SJSA1 (cell line): Measurements from ENCODE around the gene ESYT3. TPM values are rescaled to one million over a fixed set of nuclear protein-coding genes. Genes with fewer than 3 reads are reported as not detected.
"Not testable (repeated sequence)": the region's sequence is repeated elsewhere in the genome, so short reads cannot be mapped to it uniquely, and the experiment has no call there.

Source experiments
- DNase-seq, 2 experiments: peaks; one replicate each; pipeline ENCODE4 v3.0.0-alpha.2; 2015 to 2020; ENCODE audit warnings: low spot score in 2 of 2, low read depth in 1 of 2
- H3K27ac ChIP-seq: fragments of 250-450 bp; sonication (Bioruptor Pico); 2 replicates; pipeline ENCODE4 v1.5.1; 2020; ENCODE audit warnings: mild to moderate bottlenecking, moderate library complexity
- H3K27me3 ChIP-seq: fragments of 250-450 bp; sonication (Bioruptor Pico); replicated peaks from 2 replicates; pipeline ENCODE4 v1.5.1; 2020; ENCODE audit warnings: mild to moderate bottlenecking, moderate library complexity
- H3K36me3 ChIP-seq: fragments of 250-450 bp; sonication (Bioruptor Pico); 2 replicates; pipeline ENCODE4 v1.5.1; 2020; ENCODE audit warnings: mild to moderate bottlenecking
- H3K4me1 ChIP-seq: fragments of 250-450 bp; sonication (Bioruptor Pico); replicated peaks from 2 replicates; pipeline ENCODE4 v1.6.1; 2021; ENCODE audit warnings: mild to moderate bottlenecking
- H3K4me3 ChIP-seq: fragments of 250-450 bp; sonication (Bioruptor Pico); 2 replicates; pipeline ENCODE4 v1.5.1; 2020; ENCODE audit warnings: mild to moderate bottlenecking
- H3K9me3 ChIP-seq: fragments of 250-450 bp; sonication (Bioruptor Pico); replicated peaks from 2 replicates; pipeline ENCODE4 v1.5.1; 2020; ENCODE audit warnings: mild to moderate bottlenecking
- total RNA-seq: library from RNA; depleted of rRNA; stranded (reverse); fragments of >200 nt; shearing (Covaris generic); gene quantifications from 2 replicates; pipeline ENCODE4 v1.2.3, GENCODE V29; 2014

Gene ESYT3
- total RNA-seq, 1 experiment from 2014 or later, result 0.76 TPM

DNA sequence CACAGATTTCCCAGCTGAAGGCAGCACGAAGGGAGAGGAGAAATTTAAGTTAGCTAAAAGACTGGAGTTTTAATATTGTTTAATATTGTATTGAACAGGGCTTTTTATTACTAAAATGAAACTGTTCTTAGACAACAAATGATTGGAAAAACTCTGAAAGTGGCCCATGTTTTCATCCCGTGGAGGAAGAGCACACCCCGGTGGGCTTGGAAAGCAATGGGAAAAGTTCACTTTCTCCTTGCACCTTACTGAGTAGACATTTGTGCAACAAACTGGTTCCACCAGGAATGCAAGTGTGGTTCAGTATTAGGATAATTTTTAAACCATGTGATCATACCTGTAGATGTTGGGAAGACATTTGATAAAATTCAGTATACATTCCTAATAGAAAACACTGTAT lies 8.2 kb upstream of the ESYT3 start:
- Histone ChIP-seq H3K27me3 (no peaks in the 10 kb centered on the region), H3K36me3 (no peaks in the 10 kb centered on the region), H3K9me3 (no peaks in the 10 kb centered on the region), H3K4me3 (no peak overlapping the region), H3K4me1 (peaks cover 10% of the 10 kb centered on the region), H3K27ac (no peak overlapping the region)
- no peak for DNase-seq

DNA sequence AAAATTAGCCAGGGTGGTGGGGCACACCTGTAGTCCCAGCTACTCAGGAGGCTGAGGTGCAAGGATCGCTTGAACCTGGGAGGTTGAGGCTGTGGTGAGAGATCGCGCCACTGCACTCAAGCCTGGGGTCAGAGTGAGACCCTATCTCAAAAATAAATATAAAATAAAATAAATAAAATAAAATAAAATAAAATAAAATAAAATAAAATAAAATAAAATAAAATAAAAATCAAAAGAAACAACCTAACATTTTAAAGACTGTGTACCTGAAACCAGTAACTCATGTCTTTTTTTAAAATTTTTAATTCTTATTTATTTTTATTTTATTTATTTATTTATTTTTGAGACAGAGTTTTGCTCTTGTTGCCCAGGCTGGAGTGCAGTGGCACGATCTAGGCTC lies 7.7 kb upstream of the ESYT3 start:
- H3K4me1 ChIP-seq, H3K27me3 ChIP-seq, H3K9me3 ChIP-seq, DNase-seq, H3K27ac ChIP-seq, H3K36me3 ChIP-seq, H3K4me3 ChIP-seq: not testable (repeated sequence)

- Histone ChIP-seq H3K27me3 (peaks cover 3% of the 10 kb centered on the region; the same call in 1 of the 2 replicates), H3K27ac (no peak overlapping the region), H3K4me1 (peaks cover 6% of the 10 kb centered on the region), H3K36me3 (no peaks in the 10 kb centered on the region), H3K9me3 (peaks cover 3% of the 10 kb centered on the region; the same call in 1 of the 2 replicates), H3K4me3 (no peak overlapping the region)
- no peak for DNase-seq
Observed at GRCh38 chr3:138429665-138430064, 4.8 kb upstream of the ESYT3 start.

DNA sequence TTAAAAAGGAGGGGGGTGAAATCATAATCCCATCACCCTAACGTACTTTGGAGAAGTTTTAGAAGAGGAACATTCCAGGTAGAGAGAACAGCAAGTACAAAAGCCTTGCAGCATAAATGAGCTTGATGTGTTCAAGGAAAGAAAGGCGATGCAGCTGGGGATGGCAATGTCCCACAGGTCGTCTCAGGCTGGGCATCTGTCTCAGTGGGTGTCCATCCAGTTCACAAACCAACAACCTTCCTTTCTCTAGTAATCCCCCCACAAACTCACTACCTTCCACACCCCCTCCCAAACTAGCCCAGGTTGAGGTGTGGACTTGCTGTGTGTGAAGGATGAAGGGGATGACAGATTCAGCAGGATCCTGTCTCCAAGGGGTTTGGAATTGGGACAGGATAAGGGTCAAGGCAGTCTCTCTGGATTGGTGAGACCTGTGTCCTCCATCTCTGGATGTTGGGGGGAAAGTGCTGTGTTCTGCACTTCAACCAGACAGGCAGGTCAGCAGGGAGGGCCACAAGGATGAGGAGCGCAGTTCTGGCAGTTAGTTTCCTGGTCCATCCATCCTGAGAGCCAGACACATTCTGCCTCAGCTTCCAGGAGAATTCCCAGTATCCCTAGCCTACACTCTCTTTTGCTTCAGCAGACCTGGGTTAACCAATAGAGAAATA lies 1.7 kb upstream of the ESYT3 start:
- Histone ChIP-seq H3K9me3 (peaks cover 3% of the 10 kb centered on the region; the same call in 1 of the 2 replicates), H3K27me3 (peaks cover 10% of the 10 kb centered on the region; the same call in 1 of the 2 replicates), H3K4me3 (no peak overlapping the region), H3K27ac (no peak overlapping the region), H3K36me3 (no peaks in the 10 kb centered on the region), H3K4me1 (peaks cover 14% of the 10 kb centered on the region)
- DNase-seq, result no peak

- Histone ChIP-seq H3K27ac (no peak overlapping the region), H3K27me3 (peaks cover 10% of the 10 kb centered on the region; the same call in 1 of the 2 replicates), H3K4me3 (no peak overlapping the region), H3K9me3 (peaks cover 3% of the 10 kb centered on the region; the same call in 1 of the 2 replicates), H3K4me1 (peaks cover 21% of the 10 kb centered on the region), H3K36me3 (no peaks in the 10 kb centered on the region)
- no peak for DNase-seq
Observed at GRCh38 chr3:138433892-138434275, 532 bp upstream of the ESYT3 start.

DNA sequence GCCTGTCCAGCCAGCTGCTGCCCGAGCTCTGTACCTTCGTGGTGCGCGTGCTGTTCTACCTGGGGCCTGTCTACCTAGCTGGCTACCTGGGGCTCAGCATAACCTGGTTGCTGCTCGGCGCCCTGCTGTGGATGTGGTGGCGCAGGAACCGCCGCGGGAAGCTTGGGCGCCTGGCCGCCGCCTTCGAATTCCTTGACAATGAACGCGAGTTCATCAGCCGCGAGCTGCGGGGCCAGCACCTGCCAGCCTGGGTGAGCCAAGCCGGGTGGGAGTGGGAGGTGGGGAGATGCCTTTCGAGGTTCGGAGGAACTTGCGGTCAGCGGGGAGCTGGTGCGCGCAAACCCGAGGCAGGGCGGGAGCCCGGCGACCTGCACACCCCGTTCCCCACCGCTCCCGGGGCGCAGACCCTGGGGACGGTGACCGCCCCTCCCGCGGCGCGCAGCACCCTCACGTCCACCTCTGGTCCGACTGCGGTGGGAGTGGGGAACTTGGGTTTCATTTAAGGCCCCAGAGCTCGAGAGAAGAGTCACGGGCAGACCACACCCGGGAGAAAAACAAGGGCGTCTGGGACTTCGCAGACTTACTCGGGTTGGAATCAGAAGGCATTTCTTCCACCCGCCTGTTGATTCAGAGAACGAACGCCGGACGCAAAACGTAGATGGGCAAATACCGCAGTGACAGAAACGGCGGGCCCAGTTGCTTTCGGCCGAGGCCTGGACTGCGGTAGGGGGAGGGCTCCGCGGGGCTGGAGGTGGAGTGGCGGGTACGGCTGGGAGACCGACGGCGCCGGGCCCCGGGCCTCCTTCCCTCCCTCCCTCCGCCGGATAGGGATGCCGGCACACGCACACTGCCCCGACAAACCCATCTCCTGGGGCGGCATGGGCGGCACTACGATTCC lies 708 bp downstream of the ESYT3 start:
- peaks cover 10% of the 10 kb centered on the region; the same call in 1 of the 2 replicates for H3K27me3 ChIP-seq
- H3K9me3 ChIP-seq, result peaks cover 3% of the 10 kb centered on the region; the same call in 1 of the 2 replicates
- H3K36me3 ChIP-seq, result no peaks in the 10 kb centered on the region

DNA sequence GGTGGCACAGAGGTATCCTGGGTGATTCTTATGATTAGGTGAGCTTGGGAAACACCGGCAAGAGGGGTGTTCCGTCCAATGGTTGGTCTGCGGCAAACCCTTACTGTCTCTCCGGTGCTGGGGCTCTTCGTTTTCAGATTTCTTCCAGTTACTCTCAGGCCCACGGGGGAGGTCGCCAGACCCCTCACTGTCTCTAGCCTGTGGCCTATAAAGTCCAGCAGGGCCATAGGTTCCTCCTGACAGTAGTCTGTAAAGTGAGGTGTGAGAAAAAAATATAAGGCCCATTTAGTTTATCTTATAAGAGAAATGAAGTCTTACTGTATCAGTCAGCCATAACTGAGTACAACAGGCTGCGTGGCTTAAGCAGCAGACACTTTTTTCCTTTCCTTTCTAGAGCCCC lies 1.4 kb downstream of the ESYT3 start:
- no peaks in the 10 kb centered on the region for H3K36me3 ChIP-seq
- H3K4me1 ChIP-seq, result peaks cover 41% of the 10 kb centered on the region
- no peak overlapping the region for H3K4me3 ChIP-seq
- peaks cover 10% of the 10 kb centered on the region; the same call in 1 of the 2 replicates for H3K27me3 ChIP-seq
- H3K27ac ChIP-seq, result no peak overlapping the region
- no peak for DNase-seq
- peaks cover 3% of the 10 kb centered on the region; the same call in 1 of the 2 replicates for H3K9me3 ChIP-seq

More for the DNA sequence above, 708 bp downstream of the ESYT3 start:
- no peak for DNase-seq
- Histone ChIP-seq H3K27ac (no peak overlapping the region), H3K4me1 (peaks cover 34% of the 10 kb centered on the region), H3K4me3 (peak overlapping the region; percentile 30)

DNA sequence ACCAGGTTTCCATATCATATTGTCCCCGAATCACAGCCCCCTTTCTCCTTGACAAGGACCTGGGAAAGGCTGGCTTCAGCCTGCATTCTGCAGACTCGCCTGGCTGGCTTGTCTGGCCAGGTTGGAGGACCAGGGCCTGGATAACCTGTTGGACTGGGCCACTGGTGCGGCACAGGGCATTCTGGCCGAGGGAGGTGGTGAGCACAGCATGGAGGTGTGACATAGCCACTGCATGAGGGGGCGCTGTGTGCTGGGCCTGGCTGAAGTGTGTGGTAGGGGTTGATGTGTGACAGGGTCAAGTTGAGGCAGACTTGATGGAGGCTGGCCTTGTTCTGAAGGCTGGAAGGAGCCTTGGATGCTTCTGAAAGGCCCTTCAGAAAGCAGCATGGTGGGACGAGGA lies 2.9 kb downstream of the ESYT3 start:
- H3K4me1 ChIP-seq, result peaks cover 55% of the 10 kb centered on the region
- peaks cover 10% of the 10 kb centered on the region; the same call in 1 of the 2 replicates for H3K27me3 ChIP-seq
- DNase-seq, result no peak
- H3K9me3 ChIP-seq, result peaks cover 3% of the 10 kb centered on the region; the same call in 1 of the 2 replicates
- no peak overlapping the region for H3K4me3 ChIP-seq
- H3K27ac ChIP-seq, result no peak overlapping the region
- no peaks in the 10 kb centered on the region for H3K36me3 ChIP-seq

GRCh38 chr3:138438896-138439295 lies 4.5 kb downstream of the ESYT3 start:
- no peak overlapping the region for H3K27ac ChIP-seq
- H3K9me3 ChIP-seq, result peaks cover 2% of the 10 kb centered on the region; the same call in 1 of the 2 replicates
- peak; percentile 60 to 61 for DNase-seq
- H3K4me3 ChIP-seq, result no peak overlapping the region
- peaks cover 61% of the 10 kb centered on the region for H3K4me1 ChIP-seq
- H3K36me3 ChIP-seq, result no peaks in the 10 kb centered on the region
- peaks cover 10% of the 10 kb centered on the region; the same call in 1 of the 2 replicates for H3K27me3 ChIP-seq

DNA sequence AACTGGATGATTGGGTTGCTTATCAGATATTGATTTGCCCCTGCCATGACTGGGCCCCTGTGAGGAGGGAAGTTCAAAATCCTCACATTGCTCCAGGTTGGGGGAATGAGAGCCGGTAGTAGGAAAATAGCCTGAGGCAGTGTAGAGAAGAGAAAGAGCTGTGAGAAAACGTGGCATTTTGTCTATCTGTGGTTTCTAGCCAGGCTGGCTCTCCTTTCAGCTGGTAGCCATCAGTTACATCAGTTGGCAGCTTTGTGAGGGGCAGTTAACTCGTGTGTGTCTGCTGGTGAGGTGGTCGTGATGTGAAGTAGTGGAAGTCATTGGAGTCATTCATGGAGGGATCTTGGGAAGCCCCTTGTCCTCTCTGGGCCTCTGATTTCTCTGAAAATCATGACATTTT lies 5.2 kb downstream of the ESYT3 start:
- Histone ChIP-seq H3K27ac (no peak overlapping the region), H3K36me3 (no peaks in the 10 kb centered on the region), H3K4me3 (no peak overlapping the region), H3K27me3 (peaks cover 8% of the 10 kb centered on the region; the same call in 1 of the 2 replicates), H3K4me1 (peaks cover 55% of the 10 kb centered on the region), H3K9me3 (no peaks in the 10 kb centered on the region)
- DNase-seq, result peak in 1 of 2 experiments; percentile 24

- no peak overlapping the region for H3K27ac ChIP-seq
- peaks cover 3% of the 10 kb centered on the region; the same call in 1 of the 2 replicates for H3K27me3 ChIP-seq
- H3K4me3 ChIP-seq, result no peak overlapping the region
- H3K9me3 ChIP-seq, result no peaks in the 10 kb centered on the region
- H3K4me1 ChIP-seq, result peaks cover 51% of the 10 kb centered on the region
- peak; percentile 46 to 64 for DNase-seq
- no peaks in the 10 kb centered on the region for H3K36me3 ChIP-seq
Observed at GRCh38 chr3:138440121-138440521, 5.7 kb downstream of the ESYT3 start.

DNA sequence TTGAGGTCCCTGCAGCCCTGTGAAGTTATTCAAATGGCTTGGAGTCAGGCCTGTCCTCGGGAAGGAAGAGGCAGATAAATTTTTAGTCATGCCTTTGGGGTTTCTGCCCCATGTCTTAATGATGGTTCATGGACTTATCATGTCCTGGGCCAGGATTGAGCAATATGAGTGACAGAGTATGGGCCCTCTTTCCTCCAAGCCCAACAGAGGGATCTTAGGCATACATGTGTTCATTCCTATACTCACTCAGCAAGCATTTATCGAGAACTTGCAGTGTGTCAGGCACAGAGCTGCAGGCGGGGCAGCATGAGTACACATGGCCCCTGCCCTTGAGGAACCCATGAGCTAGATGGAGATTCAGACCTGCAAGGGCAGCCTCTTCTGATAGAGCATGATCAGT lies 6.2 kb downstream of the ESYT3 start:
- H3K27me3 ChIP-seq, result no peaks in the 10 kb centered on the region
- H3K36me3 ChIP-seq, result no peaks in the 10 kb centered on the region
- peaks cover 47% of the 10 kb centered on the region for H3K4me1 ChIP-seq
- no peak overlapping the region for H3K27ac ChIP-seq
- no peaks in the 10 kb centered on the region for H3K9me3 ChIP-seq
- no peak overlapping the region for H3K4me3 ChIP-seq
- DNase-seq, result no peak

DNA sequence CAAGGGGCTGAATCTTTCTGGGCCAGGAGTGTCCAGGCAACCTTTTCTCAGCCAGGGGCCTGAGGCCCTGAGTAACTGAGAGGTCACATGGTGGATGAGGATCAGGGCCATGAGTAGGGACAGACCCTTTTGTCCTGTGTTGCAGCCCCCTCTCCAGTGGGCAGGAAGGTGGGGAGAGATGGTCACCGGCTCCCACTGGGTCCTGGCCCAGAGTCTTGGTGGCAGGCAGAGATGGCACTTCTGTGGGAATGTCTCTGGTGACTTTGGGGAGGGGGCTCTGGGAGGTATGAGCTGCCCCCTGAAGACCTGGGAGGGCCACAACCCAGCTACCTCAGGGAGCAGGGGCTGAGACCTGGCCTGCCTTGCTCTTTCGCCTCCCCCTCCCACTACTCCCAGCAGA lies 6.8 kb downstream of the ESYT3 start:
- Histone ChIP-seq H3K4me3 (no peak overlapping the region), H3K27me3 (no peaks in the 10 kb centered on the region), H3K36me3 (no peaks in the 10 kb centered on the region), H3K9me3 (no peaks in the 10 kb centered on the region), H3K27ac (0 out of 2 replicates have a peak overlapping the region, but pooled peaks have one; percentile 26), H3K4me1 (peaks cover 47% of the 10 kb centered on the region)
- no peak for DNase-seq

DNA sequence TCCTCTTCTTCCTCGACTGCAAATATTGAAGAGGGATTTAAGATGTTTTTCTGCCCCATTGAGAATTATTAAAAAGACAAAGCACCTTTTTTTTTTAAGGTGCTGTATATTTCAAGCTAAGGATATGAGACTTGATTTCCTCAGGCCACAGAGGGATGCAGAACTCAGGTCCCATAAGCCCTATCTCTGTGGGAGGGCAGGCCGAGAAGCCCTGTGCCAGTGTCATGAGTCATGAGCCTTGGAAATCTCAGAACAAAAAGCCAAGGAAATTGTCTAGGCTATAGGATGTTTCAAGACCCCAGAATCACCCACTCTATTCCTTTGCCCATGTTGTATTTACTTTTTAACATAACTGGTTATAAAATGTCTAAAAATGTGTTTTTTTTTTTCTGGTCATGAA lies 7.3 kb downstream of the ESYT3 start:
- Histone ChIP-seq H3K27me3 (no peaks in the 10 kb centered on the region), H3K36me3 (no peaks in the 10 kb centered on the region), H3K4me1 (peaks cover 47% of the 10 kb centered on the region), H3K4me3 (no peak overlapping the region), H3K9me3 (no peaks in the 10 kb centered on the region), H3K27ac (0 out of 2 replicates have a peak overlapping the region, but pooled peaks have one; percentile 26)
- peak; percentile 55 for DNase-seq
